MCF 10A (cell line): ENCODE results near the gene MAD1L1. TPM values are rescaled to one million over a fixed set of nuclear protein-coding genes. Genes with fewer than 3 reads are reported as not detected.

Source experiments
- BruUV-seq: library from RNA; stranded (reverse); fragments of 400-500 nt; replicated peaks from 2 replicates; lab custom pipeline; 2021; lab: Mats Ljungman, UMichigan
- CTCF ChIA-PET: fragments of 300-600 bp; sonication (Branson Sonifier 250); formaldehyde crosslinking; extraction: SDS; loops from one replicate; lab custom pipeline; 2021; ENCODE audit warnings: antibody characterized with exemption, inconsistent platforms; lab: Yijun Ruan, JAX
- POLR2A ChIA-PET: fragments of 300-600, 350-650 bp; sonication (Branson Sonifier 250); formaldehyde crosslinking; extraction: SDS; loops from one replicate; lab custom pipeline; 2020; ENCODE audit warnings: antibody characterized with exemption, inconsistent platforms; lab: Yijun Ruan, JAX
- DNase-seq: peaks from one replicate; pipeline ENCODE4 v3.0.0-alpha.2; 2018; ENCODE audit not compliant: unreplicated experiment
- H3K27ac Mint-ChIP-seq: one replicate; pipeline ENCODE4 v1.8.0; 2022; ENCODE audit warnings: mild to moderate bottlenecking, low read depth, mixed read lengths; ENCODE audit not compliant: unreplicated experiment
- H3K27me3 Mint-ChIP-seq: one replicate; pipeline ENCODE4 v1.8.0; 2022; ENCODE audit warnings: mixed read lengths; ENCODE audit not compliant: insufficient read depth, unreplicated experiment
- H3K36me3 Mint-ChIP-seq: one replicate; pipeline ENCODE4 v1.8.0; 2022; ENCODE audit warnings: mild to moderate bottlenecking, moderate library complexity, mixed read lengths; ENCODE audit not compliant: insufficient read depth, unreplicated experiment
- H3K4me1 Mint-ChIP-seq: one replicate; pipeline ENCODE4 v1.8.0; 2022; ENCODE audit warnings: mixed read lengths; ENCODE audit not compliant: insufficient read depth, unreplicated experiment
- H3K4me3 Mint-ChIP-seq: one replicate; pipeline ENCODE4 v1.8.0; 2022; ENCODE audit warnings: mild to moderate bottlenecking, moderate library complexity, mixed read lengths; ENCODE audit not compliant: unreplicated experiment
- H3K9me3 Mint-ChIP-seq: one replicate; pipeline ENCODE4 v1.8.0; 2022; ENCODE audit warnings: mixed read lengths; ENCODE audit not compliant: unreplicated experiment
- CTCF ChIP-seq: fragments of 200-600 bp; IDR thresholded peaks from one replicate; pipeline ENCODE4 v1.8.0; 2022; ENCODE audit warnings: antibody characterized with exemption, mild to moderate bottlenecking; ENCODE audit not compliant: unreplicated experiment
- intact Hi-C: fragments of 100-400 bp; cut with micrococcal nuclease; formaldehyde crosslinking; loops from 2 replicates; pipeline ENCODE4 v1.14.1; 2022
- total RNA-seq: library from RNA; stranded (reverse); gene quantifications from 2 replicates; pipeline ENCODE4 v1.2.3, GENCODE V29; 2022

The MAD1L1 gene
- total RNA-seq, 1 experiment from 2014 or later, result 25.2 TPM

- POLR2A ChIA-PET, result no interaction called here
- intact Hi-C loops, result no loop called here
- BruUV-seq, result no TSS peak
Measured at GRCh38 chr7:2034291-2035201, 198.2 kb downstream of the MAD1L1 start.

GRCh38 chr7:2033586-2034135, 199.1 kb downstream of the MAD1L1 start:
- no peaks in the 10 kb centered on the region for H3K36me3 Mint-ChIP-seq
- ChIA-PET POLR2A (no interaction called here), CTCF (interaction anchor here (0.6 kb wide), 1 partner anchor 174 kb away, joined by 3 read pairs; no protein-coding TSS in a partner anchor)
- intact Hi-C loops, result no loop called here
- H3K27ac Mint-ChIP-seq, result no peak overlapping the region
- H3K9me3 Mint-ChIP-seq, result peaks cover 13% of the 10 kb centered on the region
- BruUV-seq, result no TSS peak
- H3K4me1 Mint-ChIP-seq, result no peaks in the 10 kb centered on the region
- TF ChIP-seq CTCF, result no peak
- H3K27me3 Mint-ChIP-seq, result no peaks in the 10 kb centered on the region
- no peak overlapping the region for H3K4me3 Mint-ChIP-seq
- DNase-seq, result no peak

More at GRCh38 chr7:2034291-2035201, 198.2 kb downstream of the MAD1L1 start:
- no peaks in the 10 kb centered on the region for H3K4me1 Mint-ChIP-seq
- H3K9me3 Mint-ChIP-seq, result peaks cover 4% of the 10 kb centered on the region
- no peak for TF ChIP-seq CTCF
- no peaks in the 10 kb centered on the region for H3K27me3 Mint-ChIP-seq
- H3K4me3 Mint-ChIP-seq, result no peak overlapping the region
- no peak for DNase-seq
- no peak overlapping the region for H3K27ac Mint-ChIP-seq
- CTCF ChIA-PET, result no interaction called here
- no peaks in the 10 kb centered on the region for H3K36me3 Mint-ChIP-seq

GRCh38 chr7:2032876-2033407, 199.8 kb downstream of the MAD1L1 start:
- peaks cover 17% of the 10 kb centered on the region for H3K9me3 Mint-ChIP-seq
- CTCF ChIA-PET, result no interaction called here

More at GRCh38 chr7:2032876-2033407, 199.8 kb downstream of the MAD1L1 start:
- BruUV-seq, result no TSS peak
- no peak for DNase-seq
- POLR2A ChIA-PET, result no interaction called here
- H3K27me3 Mint-ChIP-seq, result no peaks in the 10 kb centered on the region
- H3K36me3 Mint-ChIP-seq, result no peaks in the 10 kb centered on the region
- no peak overlapping the region for H3K27ac Mint-ChIP-seq
- no peak overlapping the region for H3K4me3 Mint-ChIP-seq
- TF ChIP-seq CTCF, result no peak
- H3K4me1 Mint-ChIP-seq, result no peaks in the 10 kb centered on the region
- intact Hi-C loops, result no loop called here
